ENCODE results near the gene ZNF711. TPM values are rescaled to one million over a fixed set of nuclear protein-coding genes. Genes with fewer than 3 reads are reported as not detected.
"Not testable (repeated sequence)": the region's sequence is repeated elsewhere in the genome, so short reads cannot be mapped to it uniquely, and the experiment has no call there.

ZNF711 gene
- polyA plus RNA-seq (2013, experiment 1 of 2; ENCODE audit: insufficient read length), result 7.0 TPM
- polyA plus RNA-seq (2013, experiment 2 of 2; ENCODE audit: insufficient read length), result 9.2 TPM

DNA sequence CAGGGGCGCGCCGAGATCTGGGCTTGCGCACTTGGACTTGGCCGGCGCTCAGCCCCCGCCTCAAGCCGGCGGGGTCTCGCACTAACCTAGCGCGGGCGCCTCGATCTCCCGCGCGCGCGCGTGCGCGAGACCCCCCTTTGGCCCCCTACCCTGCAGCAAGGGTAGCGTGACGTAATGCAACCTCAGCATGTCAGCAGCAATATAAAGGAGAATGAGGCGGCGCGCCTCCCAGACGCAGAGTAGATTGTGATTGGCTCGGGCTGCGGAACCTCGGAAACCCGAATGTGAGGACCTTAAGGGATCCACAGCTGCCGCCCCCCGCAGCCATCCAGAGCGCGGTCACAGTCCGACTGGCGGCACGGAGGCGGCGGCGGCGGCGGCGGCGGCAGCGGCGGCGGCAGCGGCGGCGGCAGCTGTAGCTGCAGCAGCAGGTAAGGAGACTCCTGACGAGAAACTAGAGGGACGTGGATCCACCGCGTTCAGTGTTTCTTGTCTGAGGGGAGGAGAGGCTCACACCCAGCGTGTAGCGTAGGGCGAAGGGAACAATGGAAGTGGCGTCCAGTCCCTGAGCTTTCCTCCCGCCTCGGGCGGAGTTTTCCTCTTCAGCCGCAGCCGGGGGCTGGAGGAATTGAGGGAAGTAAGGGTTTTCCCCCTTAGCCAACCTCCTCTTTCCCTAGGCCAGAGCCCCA is at the start of gene ZNF711, which contains the start of gene SATL1:
TSS of gene ZNF711 (plus strand) at position 231 of the 689 bp plus-strand sequence. CDS start 3,582 bp downstream, outside the sequence.
TSS of gene SATL1 (minus strand) at position 19 of the 689 bp plus-strand sequence. CDS start 134,811 bp downstream, outside the sequence.
- DNase-seq, result peak; percentile 70

DNA sequence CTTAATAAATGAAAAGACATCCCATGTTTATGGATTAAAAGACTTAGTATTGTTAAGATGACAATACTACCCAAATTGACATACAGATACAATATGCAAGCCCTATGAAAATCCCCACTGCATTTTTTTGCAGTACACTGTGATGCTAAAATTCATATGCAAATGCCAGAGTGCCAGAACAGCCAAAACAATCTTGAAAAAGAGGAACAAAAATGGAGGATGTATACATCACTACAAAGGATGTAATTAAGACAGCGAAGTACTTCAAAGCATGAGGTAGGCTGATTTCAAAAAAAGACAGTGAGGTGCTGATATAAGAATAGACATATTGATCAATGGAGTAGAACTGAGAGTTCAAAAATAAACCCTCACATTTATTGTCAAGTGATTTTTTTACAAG is 47.5 kb upstream of the ZNF711 start:
- no peak for DNase-seq

GRCh38 chrX:85203461-85203970 is 40.3 kb upstream of the ZNF711 start:
- DNase-seq, result no peak

- DNase-seq, result no peak
Measured at GRCh38 chrX:85213792-85214530, 29.8 kb upstream of the ZNF711 start.

DNA sequence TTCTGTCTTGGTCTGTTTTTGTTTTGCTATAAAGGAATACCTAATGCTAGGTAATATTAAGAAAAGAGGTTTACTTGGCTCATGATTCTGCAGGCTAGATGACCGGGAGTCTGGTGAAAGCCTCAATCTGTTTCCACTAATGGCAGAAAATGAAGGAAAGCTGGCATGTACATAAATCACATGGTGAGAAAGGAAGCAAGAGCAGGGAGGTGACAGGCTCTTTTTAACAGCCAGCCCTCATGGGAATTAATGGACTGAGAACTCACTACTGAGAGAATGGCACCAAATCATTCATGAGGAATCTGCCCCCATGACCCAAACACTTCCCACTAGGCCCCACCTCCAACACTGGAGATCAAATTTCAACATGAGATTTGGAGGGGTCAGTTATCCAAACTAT is 27.8 kb upstream of the ZNF711 start:
- no peak for DNase-seq

DNA sequence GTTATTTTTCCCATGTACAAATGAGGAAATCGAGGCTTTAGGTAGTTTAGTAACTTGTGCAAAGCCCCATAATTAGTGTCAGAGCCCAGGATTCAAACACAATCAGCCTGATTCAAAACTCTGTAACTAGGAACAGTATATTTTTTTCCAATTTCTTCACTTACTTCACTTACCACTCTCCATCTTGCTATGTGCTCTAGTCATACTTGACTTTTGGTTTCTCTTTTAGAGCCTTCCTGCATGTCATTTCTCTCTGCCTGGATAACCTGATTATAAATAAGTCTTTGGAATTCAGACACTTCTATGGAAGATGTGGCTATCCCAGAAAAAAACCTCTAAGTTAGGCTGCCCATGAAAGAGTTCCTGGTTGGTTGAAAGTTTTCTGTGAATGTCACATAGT is 22.4 kb upstream of the ZNF711 start:
- DNase-seq, result no peak

- DNase-seq, result no peak
Measured at GRCh38 chrX:85223359-85223758, 20.4 kb upstream of the ZNF711 start.

- DNase-seq, result peak; percentile 15
Measured at GRCh38 chrX:85243155-85243554, 636 bp upstream of the ZNF711 start.

- peak; percentile 15 for DNase-seq
Measured at GRCh38 chrX:85244450-85245211, 840 bp downstream of the ZNF711 start.

- not testable (repeated sequence) for DNase-seq
Measured at GRCh38 chrX:85285286-85285685, 41.5 kb downstream of the ZNF711 start.

- DNase-seq, result no peak
Measured at GRCh38 chrX:85288992-85289723, 45.4 kb downstream of the ZNF711 start.

- no peak for DNase-seq
Measured at GRCh38 chrX:85303544-85303943, 59.8 kb downstream of the ZNF711 start.

DNA sequence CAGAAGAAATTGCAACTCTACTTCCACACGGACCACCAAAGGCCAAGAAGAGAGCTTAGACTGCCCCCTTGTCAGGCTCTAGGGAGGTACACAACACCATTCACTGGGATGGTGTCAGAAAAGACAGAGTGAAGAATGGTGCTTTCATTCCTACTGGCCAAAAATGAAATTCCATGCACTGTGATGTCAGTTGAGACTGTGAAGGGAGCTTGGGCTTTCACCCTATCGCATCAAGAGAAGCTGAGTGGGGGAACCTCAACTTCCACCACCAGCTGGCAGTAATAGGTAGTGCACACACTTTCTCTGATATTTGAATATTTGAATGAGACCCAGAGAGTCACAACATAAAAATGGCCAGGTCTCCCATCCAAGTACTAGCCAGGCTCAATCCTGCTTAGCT is 65.9 kb downstream of the ZNF711 start:
- DNase-seq, result no peak

DNA sequence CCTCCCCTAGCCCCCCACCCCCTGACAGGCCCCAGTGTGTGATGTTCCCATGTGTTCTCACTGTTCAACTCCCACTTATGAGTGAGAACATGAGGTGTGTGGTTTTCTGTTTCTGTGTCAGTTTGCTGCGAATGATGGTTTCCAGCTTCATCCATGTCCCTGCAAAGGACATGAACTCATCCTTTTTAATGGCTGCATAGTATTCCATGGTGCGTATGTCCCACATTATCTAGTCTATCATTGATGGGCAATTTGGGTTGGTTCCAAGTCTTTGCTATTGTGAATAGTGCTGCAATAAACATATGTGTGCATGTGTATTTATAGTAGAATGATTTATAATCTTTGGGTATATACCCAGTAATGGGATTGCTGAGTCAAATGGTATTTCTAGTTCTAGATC is 67.6 kb downstream of the ZNF711 start:
- not testable (repeated sequence) for DNase-seq

All from fibroblast of skin of scalp (primary cell).